Activated naive CD4-positive, alpha-beta T cell treated with anti-CD3 and anti-CD28 coated beads, Interleukin-2, amount 10 ng/mL, durations not matched to agents 5 hours and 36 hours (primary cell): ENCODE measurements around the gene ATF6. TPM values are rescaled to one million over a fixed set of nuclear protein-coding genes. Genes with fewer than 3 reads are reported as not detected.

Experiments
- total RNA-seq, 2 experiments: library from RNA; stranded (reverse); gene quantifications; one replicate each; pipeline ENCODE4 v1.2.3, GENCODE V29; 2021

ATF6 gene
- total RNA-seq: 10 to 100 TPM; 18.8 to 19.3 TPM

GRCh38 chr1:161766102-161766981, at the start of gene ATF6:
Gene ATF6 (plus strand): TSS chr1:161766320. CDS start chr1:161766361, 41 bp downstream.

GRCh38 chr1:161720956-161721737, 45.0 kb upstream of the ATF6 start, which contains the start of gene FCRLB:
Gene FCRLB (plus strand): TSS chr1:161721544. CDS start chr1:161722673, 1,129 bp downstream.

GRCh38 chr1:161749509-161750407, 16.4 kb upstream of the ATF6 start, which contains the start of gene DUSP12:
Gene DUSP12 (plus strand): TSS chr1:161749786. CDS start chr1:161749802, 16 bp downstream.

Other genes starting within 250 kb of the ATF6 start
- gene HSPA6, start 241.8 kb upstream of the ATF6 start, total RNA-seq: under 1 TPM; 0.10 to 0.12 TPM
- 1 to 10 TPM in 1 of 2 experiments, under 1 TPM in 1; 0.55 to 1.1 TPM for gene FCGR3A, start 216.5 kb upstream of the ATF6 start, total RNA-seq
- not detected for gene FCGR3B, start 135.1 kb upstream of the ATF6 start, total RNA-seq
- not detected for gene FCGR2B, start 103.2 kb upstream of the ATF6 start, total RNA-seq
- not detected for gene FCRLA, start 59.1 kb upstream of the ATF6 start, total RNA-seq
- under 1 TPM; 0.39 to 0.53 TPM for gene FCRLB, start 44.8 kb upstream of the ATF6 start, total RNA-seq
- gene DUSP12, start 16.5 kb upstream of the ATF6 start, total RNA-seq: 10 to 100 TPM; 19.8 to 21.8 TPM